Measurements from ENCODE around the gene PITPNM3. TPM values are rescaled to one million over a fixed set of nuclear protein-coding genes. Genes with fewer than 3 reads are reported as not detected.

The PITPNM3 gene
- total RNA-seq, 1 experiment from 2014 or later = 4.2 TPM

- DNase-seq (ENCODE audit: low read depth, low spot score) (no peak), ATAC-seq (no peak)
- Histone ChIP-seq H3K9me3 (ENCODE audit: control insufficient read depth in 1 of 2, insufficient read depth in 1 of 2, low read depth in 1 of 2, low read length in 2 of 2) (no peaks in the 10 kb centered on the region), H3K27ac (ENCODE audit: low read depth, low read length) (no peak overlapping the region), H3K27me3 (ENCODE audit: insufficient read depth, low read length) (no peaks in the 10 kb centered on the region), H3K9ac (ENCODE audit: low read length) (no peak overlapping the region), H4K20me1 (ENCODE audit: insufficient read depth) (no peaks in the 10 kb centered on the region), H3K79me2 (ENCODE audit: insufficient read depth, low read length) (no peaks in the 10 kb centered on the region), H3K4me2 (ENCODE audit: low read length) (no peak overlapping the region), H3K4me1 (ENCODE audit: control insufficient read depth in 1 of 2, insufficient read depth in 2 of 2, low read length in 2 of 2) (peaks cover 9 to 33% of the 10 kb centered on the region in 2 experiments), H3K4me3 (replicated peaks in 1 of 2; ENCODE audit: low read depth in 1 of 2, low read length in 2 of 2) (no peak overlapping the region), H3K36me3 (ENCODE audit: control insufficient read depth in 1 of 2, insufficient read depth in 2 of 2, low read length in 2 of 2) (no peaks in the 10 kb centered on the region), H2AFZ (ENCODE audit: low read depth, low read length, poor library complexity, severe bottlenecking) (no peak overlapping the region), H3K9me2 (ENCODE audit: insufficient read depth) (no peaks in the 10 kb centered on the region)
- no peak for TF ChIP-seq ATF3 (IDR thresholded peaks at IDR 0.05)
- no peak for TF ChIP-seq SRF (IDR thresholded peaks at IDR 0.05; ENCODE audit: low read depth)
- TF ChIP-seq POLR2A (IDR thresholded peaks at IDR 0.05; ENCODE audit: borderline replicate concordance, extremely low read depth, insufficient read depth, insufficient read length) = no peak
- no peak for TF ChIP-seq YY1 (IDR thresholded peaks at IDR 0.05; ENCODE audit: extremely low read depth, insufficient replicate concordance, low read depth, low read length)
- TF ChIP-seq ZNF274 (IDR thresholded peaks at IDR 0.05; ENCODE audit: low read depth, low read length) = no peak
- TF ChIP-seq EZH2phosphoT487 (IDR thresholded peaks at IDR 0.05; ENCODE audit: borderline replicate concordance) = no peak
- no peak for TF ChIP-seq TCF7L2 (IDR thresholded peaks at IDR 0.05; ENCODE audit: borderline replicate concordance, extremely low read depth, insufficient read depth, insufficient read length)
- TF ChIP-seq SP1 (IDR thresholded peaks at IDR 0.05; ENCODE audit: low read depth) = no peak
- no peak for TF ChIP-seq EZH2 (IDR thresholded peaks at IDR 0.05)
- TF ChIP-seq SIN3A (IDR thresholded peaks at IDR 0.05; ENCODE audit: low read depth) = no peak
- TF ChIP-seq CTCF (IDR thresholded peaks at IDR 0.05 in 2 of 3, conservative IDR thresholded peaks at IDR 0.05 in 1 of 3; ENCODE audit: borderline replicate concordance in 1 of 3, insufficient read depth in 1 of 3, low read depth in 2 of 3, low read length in 2 of 3) = no peak
- TF ChIP-seq JUND (IDR thresholded peaks at IDR 0.05) = no peak
- no peak for TF ChIP-seq ZFX (IDR thresholded peaks at IDR 0.05)
- TF ChIP-seq ZBTB33 (IDR thresholded peaks at IDR 0.05; ENCODE audit: extremely low read depth, insufficient replicate concordance, low read length) = no peak
- TF ChIP-seq CBX3 (IDR thresholded peaks at IDR 0.05; ENCODE audit: low read depth) = no peak
- TF ChIP-seq FOSL1 (IDR thresholded peaks at IDR 0.05; ENCODE audit: low read depth) = no peak
- RAD21 ChIA-PET (ENCODE audit: low non-redundant PET in 1 of 2, low total read pairs in 2 of 2, uncharacterized antibody in 2 of 2, unreplicated experiment in 2 of 2) = no interaction called here
- POLR2A ChIA-PET = no interaction called here
- CTCF ChIA-PET = no interaction called here
- intact Hi-C loops (cut with micrococcal nuclease) = no loop called here
- BruUV-seq (replicated peaks) = no TSS peak
Measured at GRCh38 chr17:6528557-6528956, 27.8 kb downstream of the PITPNM3 start.

Measured in HCT116 (cell line).